Occipital lobe (tissue), 2 donors: ENCODE data around the gene HDAC10. TPM values are rescaled to one million over a fixed set of nuclear protein-coding genes. Genes with fewer than 3 reads are reported as not detected.

Source experiments
- DNase-seq: peaks from one replicate; lab custom pipeline; 2025; lab: John Stamatoyannopoulos, UW
- total RNA-seq: library from RNA; depleted of rRNA; stranded (reverse); fragments of >200 nt; gene quantifications from one replicate; pipeline ENCODE4 v1.2.3, GENCODE V29; 2014

The HDAC10 gene
- total RNA-seq, 1 donor from 2014 or later = 19.8 TPM

DNA sequence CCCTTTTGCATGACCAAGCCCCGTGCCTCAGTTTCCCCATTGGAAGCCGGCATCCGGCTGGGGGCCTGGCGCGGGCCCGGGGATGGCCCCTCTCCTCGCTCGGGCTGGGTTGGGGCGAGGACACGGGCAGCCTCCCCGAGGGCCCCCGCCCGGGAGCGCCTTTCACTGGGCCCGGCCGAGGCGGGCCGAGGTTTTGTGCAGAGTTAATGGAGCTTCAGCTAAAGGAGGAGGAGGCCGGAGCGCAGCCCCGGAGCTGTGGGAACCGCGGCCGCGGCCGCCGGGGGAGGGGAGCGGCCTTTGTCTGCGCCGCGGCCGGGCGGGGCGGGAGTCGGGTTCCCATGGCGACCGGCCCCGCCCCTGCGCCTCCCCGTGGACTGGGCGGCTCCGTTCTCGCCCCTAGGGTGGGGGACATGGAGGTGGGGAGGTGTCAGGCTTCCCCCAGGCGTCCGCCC is 20.5 kb upstream of the HDAC10 start:
- DNase-seq = peak; percentile 24

DNA sequence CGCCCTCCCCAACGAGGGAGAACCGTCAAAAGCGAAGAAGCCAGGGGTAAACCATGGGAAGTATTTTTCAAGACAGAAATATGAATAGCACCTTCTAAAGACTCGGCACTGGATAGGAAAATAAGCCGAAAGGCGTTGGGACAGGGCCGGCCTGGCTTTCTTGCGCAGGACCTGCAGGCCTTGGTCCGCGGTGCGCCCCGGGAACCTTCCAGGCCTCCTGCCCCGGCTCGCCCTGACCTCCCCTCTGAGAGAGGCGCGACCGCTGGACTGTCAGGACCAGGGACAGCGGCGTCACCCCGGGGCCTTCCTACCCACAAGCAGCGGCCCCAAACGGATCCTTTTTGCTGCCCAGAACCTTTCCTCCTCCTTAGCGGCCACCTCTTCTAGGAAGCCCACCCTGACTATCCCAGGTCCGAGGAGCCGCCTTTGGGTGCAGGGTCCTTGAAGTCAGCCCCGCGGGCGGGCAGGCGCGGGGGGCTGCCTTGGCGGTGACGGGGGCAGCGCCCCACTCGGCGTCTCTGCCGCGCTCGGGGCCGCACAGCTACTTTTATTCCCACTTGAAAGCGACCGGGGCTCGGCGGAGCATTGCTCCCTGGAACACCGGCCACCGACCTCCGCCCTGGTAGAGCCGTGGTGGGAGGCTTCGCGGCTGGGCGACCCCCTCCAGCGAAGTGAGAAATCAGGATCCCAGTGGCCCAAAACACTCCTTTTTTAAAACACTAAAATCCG is 19.8 kb upstream of the HDAC10 start:
- no peak for DNase-seq

DNA sequence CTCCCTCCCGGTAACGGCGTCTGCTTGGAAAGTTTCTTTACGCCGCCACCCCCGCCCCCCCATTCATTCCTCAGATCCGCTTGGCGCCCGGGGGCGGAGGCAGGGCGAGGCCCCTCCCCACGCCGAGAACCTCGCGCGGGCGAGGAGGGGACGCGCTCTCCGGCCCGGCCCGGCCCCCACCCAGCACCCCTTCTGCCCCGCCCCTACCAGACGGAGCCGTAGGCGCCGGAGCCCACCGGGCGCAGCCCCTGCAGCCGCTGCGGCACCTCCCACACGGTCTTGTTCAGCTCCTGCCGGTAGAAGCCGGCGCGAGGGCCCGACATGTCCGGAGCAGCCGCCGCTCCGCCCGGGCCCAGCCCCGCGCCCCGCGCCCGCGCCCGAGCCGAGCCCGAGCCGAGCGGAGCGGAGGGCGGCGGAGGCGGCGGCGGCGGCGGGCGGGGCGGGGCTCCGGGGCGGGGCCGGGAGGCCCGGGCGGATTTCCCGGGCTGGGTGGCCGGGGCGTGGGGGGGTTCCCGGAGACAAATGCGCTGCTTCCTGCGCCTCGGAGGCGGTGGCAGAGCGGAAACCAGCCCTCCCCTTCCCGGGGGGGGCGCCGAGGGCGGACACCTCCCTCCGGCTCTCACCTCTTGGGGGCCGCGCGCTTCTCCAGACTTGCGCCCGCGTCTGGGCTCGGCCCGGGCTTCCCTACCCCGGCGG is 19.1 kb upstream of the HDAC10 start, which contains the start of gene MAPK11:
Gene MAPK11, minus strand, starts transcription at position 411 of the 696 bp plus-strand sequence. Its CDS starts 88 bp downstream, at position 323.
- peak; percentile 51 for DNase-seq

DNA sequence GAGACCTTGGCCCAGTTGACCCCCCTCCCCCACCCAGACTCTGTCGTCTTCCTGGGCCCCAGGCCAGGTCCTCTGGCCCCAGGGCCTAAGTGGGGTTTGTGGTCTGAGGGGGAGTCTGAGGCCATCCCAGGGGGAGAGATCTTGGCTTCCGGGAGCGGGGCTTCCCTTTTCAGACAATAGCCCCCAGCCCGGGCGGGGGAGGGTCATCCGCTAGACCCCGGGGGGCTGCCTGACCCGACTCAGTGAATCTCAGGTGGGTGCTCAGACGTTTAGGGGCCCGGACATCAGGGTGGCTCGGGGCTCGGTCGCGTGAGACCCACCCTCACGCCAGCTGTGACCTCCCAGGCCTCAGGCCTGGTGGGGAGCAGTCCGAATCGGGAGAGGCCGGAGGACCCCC is 18.5 kb upstream of the HDAC10 start:
- no peak for DNase-seq

DNA sequence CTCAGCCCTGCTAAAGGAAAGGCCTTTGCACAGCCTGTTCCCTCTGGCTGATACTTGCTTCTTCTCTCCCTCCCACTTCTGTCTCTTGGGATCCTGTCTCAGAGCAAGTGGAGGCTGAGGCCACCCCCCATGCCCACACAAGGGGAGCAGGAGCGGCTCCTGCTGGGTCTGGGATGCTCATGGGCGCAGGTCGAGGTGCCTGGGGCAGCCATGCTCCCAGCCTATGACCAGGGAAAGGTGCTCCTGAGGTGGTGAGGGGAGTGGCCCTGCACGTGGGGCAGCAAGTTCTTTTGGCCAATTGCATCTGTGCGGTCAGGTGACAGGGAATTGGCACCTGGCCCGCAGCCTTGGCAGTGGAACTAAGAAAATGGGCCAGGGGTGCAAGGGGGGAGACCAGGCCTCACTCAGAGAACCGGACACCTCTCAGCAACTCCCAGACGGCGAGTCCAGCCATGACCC is 17.6 kb upstream of the HDAC10 start:
- DNase-seq = no peak

DNA sequence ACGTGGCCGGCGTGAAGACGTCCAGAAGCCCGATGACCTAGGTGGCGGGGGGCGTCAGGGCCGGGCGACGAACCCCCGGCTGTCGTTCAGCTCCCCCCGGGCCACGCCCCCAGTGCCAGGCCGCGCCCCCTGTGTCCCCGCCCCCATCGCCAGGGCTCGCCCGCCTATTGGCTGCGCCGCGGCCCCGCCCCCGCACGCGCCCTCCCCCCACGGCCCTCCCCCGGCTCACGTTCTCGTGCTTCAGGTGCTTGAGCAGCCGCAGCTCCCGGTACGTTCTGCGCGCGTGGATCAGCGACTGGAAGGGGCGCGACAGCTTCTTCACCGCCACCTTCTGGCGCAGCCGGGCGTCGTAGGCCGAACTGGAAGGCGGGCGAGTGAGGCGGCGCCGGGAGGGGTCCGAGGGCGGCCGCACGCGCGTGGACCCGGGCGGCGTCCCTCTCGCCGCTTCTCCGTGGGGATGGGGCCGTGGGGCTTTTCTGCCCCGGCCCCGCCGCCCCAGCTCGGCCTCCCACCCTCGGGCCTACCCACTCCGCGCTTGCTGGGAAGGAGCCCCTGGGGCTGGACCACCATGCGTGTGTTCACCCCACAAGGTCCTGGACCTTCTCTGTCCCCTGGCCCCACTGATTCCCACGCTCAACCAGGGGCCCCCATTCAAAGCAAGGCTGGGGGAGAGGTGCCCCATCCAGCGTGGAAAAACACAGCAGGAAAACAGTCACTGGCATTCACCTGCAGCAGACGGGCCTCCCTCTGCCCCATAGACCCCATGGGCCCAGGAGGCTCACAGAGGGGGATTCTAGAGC is 16.7 kb upstream of the HDAC10 start:
- DNase-seq = peak; percentile 43

DNA sequence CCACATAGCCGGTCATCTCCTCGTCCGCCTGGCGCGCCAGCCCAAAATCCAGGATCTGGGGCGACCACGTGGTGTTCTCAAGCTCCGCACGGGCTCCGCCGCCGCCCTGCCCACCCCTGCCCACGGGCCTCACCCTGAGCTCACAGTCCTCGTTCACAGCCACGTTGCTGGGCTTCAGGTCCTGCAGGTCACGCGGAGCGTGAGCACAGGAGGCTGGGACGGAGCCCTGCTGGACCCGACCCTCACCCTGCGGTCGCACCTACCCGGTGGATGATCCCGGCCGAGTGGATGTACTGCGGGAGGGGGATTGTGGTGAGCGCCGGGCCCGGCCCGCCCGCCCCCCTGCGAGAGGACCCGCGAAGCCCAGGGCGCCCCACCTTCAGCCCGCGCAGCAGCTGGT is 15.9 kb upstream of the HDAC10 start:
- DNase-seq = no peak

DNA sequence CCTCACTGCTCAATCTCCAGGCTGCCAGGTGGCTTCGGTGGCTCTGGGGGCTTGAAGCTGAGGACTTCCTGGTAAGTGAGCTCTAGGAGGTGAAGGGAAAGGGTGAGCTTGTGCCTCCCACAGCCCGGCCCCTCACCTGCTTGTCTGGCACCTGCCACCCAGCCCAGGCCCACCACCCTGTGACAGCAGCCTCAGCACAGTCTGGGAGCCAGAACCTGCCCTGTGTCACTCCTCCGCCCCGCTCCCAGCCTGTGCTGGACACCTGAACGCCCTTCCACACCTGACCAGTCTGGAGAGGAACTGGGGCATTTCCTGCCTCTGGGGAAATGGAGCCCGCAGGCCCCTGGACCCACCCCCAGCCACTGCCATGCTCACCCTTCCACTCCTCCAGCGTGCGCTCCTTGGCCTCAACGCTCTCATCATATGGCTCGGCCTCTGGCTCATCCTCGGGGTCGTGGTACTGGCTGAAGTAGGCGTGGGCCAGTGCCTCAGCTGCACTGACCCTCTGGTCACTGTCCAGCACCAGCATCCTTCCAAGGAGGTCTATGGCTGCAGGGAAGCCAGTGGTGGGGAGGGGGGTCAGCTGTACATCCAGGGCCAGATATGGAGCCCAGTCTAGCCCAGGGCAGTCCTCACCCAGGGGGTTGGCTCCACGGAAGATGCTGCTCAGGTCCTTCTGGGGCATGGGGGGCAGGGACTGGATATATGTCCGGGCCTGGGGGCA is 14.0 kb upstream of the HDAC10 start:
- DNase-seq = no peak

DNA sequence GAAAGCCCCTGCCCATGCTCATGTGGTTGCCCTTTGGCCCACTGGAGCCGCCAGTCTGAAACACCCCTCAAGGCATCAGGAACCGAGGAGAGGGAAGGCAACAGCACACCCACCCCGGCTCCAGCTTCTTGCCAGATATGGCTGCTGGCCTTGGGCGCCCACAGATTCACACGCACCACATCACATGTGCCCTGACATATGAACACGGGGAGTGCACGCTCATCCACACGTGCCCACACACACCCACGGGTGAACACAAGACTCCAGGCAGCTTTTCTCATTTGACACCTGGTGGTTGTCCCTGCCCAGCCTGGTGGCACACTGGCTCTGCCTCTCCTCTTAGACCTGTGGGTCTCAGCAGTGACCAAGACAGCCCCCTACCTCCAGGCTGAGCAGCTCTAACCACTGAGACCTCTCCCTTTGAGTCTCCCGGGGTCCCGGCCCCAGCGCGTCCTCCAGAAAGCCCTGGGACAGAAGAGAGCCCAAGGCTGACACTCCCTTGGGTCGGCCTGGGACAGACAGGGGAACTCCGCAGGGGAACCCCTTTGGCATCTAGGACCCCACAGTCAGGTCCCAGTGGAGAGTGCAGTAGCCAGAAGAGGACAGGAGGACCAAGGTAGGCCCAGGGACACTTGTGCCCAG is 13.2 kb upstream of the HDAC10 start:
- DNase-seq = peak; percentile 51

DNA sequence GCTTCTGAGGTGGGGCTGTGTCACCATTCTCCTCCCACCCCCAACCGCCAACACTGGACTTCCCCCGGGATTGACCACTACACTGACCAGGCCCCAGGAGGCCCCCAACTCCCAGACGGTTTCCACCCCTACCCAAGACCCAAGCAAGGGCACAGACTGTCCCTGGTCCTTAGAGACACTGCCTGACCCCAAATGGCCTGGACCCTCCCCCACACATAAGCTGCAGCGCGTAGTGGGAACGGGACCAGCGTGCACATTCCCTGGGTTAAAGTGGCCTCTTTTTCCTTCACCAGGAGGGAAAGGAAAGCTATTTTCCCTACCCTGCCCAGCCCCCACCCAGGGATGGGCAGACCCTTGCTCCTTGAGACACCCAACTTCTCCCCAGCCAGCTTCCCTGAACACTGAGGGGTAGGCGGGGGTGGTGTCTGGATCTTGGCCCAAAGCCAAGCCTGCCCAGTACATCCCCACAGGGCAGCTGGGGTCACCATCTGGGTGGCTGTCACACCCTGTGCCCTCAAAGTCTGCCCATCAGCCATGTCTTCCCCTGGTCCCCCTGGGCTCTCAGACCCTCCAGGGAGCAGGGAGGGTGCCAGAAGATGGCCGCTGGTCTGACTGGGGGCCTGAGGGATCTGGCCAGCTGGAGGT is 12.0 kb upstream of the HDAC10 start:
- DNase-seq = no peak

DNA sequence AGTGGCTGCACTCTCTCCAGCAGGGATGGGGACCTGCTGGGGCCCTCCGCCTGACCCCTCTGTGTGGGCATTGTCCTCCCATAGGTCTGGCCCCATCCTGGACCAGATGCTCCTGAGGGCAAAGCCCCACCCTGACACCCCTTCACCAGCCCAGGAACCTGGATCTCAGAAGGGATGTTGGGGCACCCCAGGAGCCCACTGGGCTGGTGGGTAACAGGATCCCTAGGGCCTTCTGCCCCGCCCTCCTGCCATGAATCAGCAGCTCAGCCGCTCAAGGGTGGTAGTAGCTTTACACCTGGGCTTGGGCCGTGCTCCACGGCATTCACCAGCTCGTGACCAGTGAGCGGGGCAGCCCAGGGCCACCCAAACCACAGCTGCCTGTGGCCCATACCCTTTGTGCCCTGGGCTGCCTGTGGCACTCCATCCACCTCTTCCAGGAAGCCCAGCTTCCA is 11.4 kb upstream of the HDAC10 start:
- DNase-seq = no peak

DNA sequence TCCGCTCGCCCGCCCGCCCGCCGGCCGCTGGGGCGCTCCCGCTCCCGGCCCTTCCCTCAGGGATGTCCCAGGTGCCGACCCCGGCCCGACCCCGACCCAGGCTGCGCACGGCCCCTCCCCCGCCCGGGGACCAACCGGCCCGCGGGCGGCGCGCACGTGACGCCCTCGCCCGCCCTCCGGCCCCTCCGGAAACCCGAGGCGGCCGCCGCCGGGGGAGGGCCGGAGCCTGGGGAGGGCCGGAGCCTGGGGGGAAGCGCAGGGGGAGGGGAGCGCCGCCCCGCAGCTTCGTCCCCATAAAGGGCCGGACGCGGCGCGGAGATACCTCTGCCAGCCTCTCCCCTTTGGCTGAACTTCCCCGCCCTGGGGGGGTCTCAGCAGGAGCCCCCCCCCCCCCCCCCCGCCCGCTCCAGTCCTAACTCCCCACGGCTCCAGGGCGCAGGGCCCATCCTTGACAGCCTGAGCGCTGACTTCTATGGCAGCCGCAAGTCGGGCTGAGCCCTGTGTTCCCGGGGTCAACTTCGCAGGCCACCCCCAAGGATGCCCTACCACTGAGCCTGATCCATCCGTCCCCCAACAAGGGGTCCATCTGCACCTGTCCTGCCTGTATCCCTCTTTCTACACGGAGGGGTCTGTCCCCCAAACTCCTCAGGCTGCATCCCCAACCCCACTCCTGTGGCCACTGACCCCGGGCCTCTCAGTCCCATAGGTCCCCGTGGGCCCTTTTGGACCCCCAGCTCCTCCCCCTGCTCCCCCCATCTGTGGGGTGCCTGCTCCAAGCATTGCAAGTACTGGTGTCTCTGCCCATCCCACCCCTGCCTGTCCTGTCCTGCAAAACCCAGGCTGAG is 10.8 kb upstream of the HDAC10 start, which contains the start of gene MAPK12:
Gene MAPK12, minus strand, starts transcription at position 69 of the 845 bp plus-strand sequence. CDS start 174 bp downstream, outside the sequence.
- DNase-seq = no peak

DNA sequence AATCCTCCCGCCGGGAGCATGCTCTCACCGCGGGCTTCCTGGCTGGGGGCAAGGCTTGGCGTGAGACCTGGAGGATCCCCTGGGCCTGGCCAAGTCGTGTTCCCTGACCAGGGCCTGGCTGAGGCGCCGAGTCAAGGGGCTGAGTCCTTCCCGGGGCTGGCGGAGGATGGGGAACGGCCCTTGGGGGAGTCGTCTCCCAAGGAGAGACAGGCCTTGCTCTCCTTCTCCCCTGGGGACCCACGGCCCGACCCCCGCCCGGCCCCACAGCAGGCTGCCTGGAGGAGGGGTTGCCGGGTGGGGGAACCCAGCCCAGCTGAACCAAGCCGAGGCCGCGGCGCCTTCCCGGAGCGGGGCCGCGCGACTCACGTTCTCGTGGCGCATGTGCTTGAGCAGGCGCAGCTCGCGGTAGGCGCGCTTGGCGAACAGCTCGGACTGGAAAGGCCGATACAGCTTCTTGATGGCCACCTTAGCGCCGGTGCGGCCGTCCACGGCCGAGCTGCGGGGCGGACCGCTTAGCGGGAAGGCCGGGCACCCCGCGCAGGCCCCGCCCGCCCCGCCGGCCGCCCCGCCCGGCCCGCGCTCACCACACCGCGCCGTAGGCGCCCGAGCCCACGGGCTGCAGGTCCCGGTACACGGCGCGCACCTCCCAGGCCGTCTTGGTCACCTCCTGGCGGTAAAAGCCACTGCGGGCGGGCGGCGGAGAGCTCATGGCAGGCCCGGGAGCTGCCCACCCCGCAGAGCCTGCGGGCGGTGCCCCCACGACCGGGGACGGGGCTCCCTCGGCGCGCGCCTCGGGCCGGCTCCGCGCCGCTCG is 9.9 kb upstream of the HDAC10 start:
- DNase-seq = peak; percentile 63

DNA sequence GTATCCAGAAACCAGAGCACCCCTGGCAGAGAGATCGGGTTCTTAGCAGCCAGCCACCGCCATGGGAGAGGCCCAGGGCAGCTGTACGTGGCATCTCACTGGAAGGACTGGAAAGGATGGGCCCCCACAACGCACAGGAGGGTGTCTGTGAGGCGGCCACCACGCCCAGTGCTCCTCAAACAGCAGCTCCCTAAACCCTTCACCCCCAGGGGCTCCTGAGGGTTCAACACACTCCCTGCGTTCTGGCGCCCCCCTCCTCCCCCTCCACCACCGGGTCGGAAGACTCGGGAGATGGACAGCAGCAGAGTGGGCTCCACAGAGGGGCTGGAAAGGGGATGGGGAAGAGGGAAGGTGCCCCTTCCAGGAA is 9.4 kb upstream of the HDAC10 start:
- DNase-seq = no peak

DNA sequence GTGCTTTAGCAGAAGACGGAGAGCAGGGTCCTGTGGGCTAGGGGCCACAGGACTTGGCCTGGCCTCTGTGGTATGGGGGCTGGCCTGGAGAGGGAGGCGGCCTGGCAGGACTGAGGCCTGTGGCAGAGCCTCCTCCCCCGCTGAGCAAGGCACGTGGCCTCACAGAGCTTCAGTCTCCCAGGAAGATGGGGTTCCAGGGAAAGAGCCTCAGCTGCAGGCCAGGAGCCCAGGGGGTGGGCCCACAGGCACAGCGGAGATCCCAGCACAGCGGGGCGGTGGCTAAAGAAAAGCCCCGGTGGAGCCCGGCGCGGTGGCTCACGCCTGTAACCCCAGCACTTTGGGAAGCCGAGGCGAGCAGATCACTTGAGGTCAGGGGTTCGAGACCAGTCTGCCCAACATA is 8.2 kb upstream of the HDAC10 start:
- DNase-seq = no peak

DNA sequence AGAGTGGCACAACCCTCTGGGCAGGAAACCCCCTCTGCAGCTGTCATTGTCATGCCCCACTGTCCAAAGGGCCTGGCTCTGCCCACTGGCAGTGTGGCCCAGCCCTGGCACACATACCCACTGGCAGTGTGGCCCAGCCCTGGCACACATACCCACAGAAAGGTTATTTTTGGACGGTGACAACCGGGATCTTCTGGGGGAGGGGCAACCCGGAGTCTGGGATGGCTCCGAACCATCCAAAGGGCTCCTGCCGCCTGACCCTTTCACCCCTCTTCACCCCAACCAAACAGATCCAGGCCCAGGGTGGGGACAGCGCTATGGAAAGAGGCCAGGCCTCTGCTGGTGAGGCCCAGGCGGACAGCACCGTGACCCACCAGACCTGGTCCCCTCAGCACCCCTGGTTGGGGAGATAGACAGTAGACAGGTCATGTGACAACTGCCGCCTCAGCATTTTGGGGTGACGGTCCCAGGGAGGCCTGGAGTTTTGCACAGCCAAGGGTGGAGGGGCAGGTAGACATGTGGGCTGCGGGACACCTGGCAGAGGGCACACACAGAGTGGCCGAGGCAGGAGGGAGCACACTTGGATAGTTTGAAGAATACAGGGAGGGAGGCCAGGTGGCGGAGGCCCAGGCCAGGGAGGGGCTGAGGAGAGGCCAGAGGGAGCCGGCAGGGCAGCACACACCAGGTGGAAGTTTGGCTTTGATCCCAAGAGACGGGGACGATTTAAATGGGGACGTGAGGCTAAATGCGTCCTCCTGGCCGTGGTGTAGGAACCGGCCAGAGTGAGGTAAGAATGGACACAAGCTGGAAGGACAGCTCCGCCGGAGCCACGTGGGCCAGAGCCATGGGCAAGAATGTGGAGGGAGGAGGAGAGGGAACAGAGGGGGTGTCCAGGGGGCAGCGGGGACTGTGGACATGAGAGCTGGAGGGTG is 7.6 kb upstream of the HDAC10 start:
- DNase-seq = no peak
